Stimulated activated effector memory CD8-positive, alpha-beta T cell treated with anti-CD3 and anti-CD28 coated beads, Interleukin-12 subunit alpha, Interleukin-12 subunit beta, amount 100 ng/mL, for 72 hours (primary cell): Measurements from ENCODE around the gene FEV.
A peak's percentile ranks its signal among the peaks of the same experiment; 100 is the strongest.

ENCODE experiments used
- ATAC-seq: fragments of 150-1000 bp; cut with Tn5 transposase; 2 replicates; pipeline ENCODE4 v1.10.0; 2021
- DNase-seq, 2 donors: peaks; one replicate each; pipeline ENCODE4 v3.0.0; 2021 to 2022; ENCODE audit warnings: low spot score in 2 of 2
- H3K27ac Mint-ChIP-seq: one replicate; pipeline ENCODE4 v1.8.0; 2022; ENCODE audit warnings: mild to moderate bottlenecking, mixed read lengths
- H3K36me3 Mint-ChIP-seq: one replicate; pipeline ENCODE4 v1.8.0; 2022; ENCODE audit warnings: mild to moderate bottlenecking, mixed read lengths
- H3K4me1 Mint-ChIP-seq: one replicate; pipeline ENCODE4 v1.8.0; 2022; ENCODE audit warnings: mixed read lengths
- H3K4me3 Mint-ChIP-seq: one replicate; pipeline ENCODE4 v1.8.0; 2022; ENCODE audit warnings: mild to moderate bottlenecking, mixed read lengths
- H3K9me3 Mint-ChIP-seq: one replicate; pipeline ENCODE4 v1.8.0; 2022; ENCODE audit warnings: mixed read lengths

The FEV gene

GRCh38 chr2:218990052-218990451 lies 5.1 kb upstream of the FEV start:
- DNase-seq (no peak), ATAC-seq (no peak)
- Mint-ChIP-seq H3K27ac (no peak overlapping the region), H3K36me3 (no peaks in the 10 kb centered on the region), H3K4me1 (peaks cover 12% of the 10 kb centered on the region), H3K9me3 (no peaks in the 10 kb centered on the region), H3K4me3 (no peak overlapping the region)

GRCh38 chr2:218988650-218989049 lies 3.7 kb upstream of the FEV start:
- no peak for DNase-seq
- Mint-ChIP-seq H3K36me3 (no peaks in the 10 kb centered on the region), H3K4me3 (no peak overlapping the region), H3K27ac (no peak overlapping the region), H3K4me1 (peaks cover 17% of the 10 kb centered on the region), H3K9me3 (no peaks in the 10 kb centered on the region)
- ATAC-seq, result no peak

- H3K36me3 Mint-ChIP-seq, result no peaks in the 10 kb centered on the region
- H3K9me3 Mint-ChIP-seq, result no peaks in the 10 kb centered on the region
- no peak for DNase-seq
- ATAC-seq, result no peak
- peaks cover 21% of the 10 kb centered on the region for H3K4me1 Mint-ChIP-seq
- no peak overlapping the region for H3K27ac Mint-ChIP-seq
- H3K4me3 Mint-ChIP-seq, result no peak overlapping the region
Measured at GRCh38 chr2:218988164-218988563, 3.2 kb upstream of the FEV start.

- Mint-ChIP-seq H3K27ac (no peak overlapping the region), H3K4me3 (no peak overlapping the region), H3K4me1 (peaks cover 20% of the 10 kb centered on the region), H3K9me3 (no peaks in the 10 kb centered on the region), H3K36me3 (no peaks in the 10 kb centered on the region)
- ATAC-seq (no peak), DNase-seq (no peak)
Measured at GRCh38 chr2:218986148-218986761, 1.3 kb upstream of the FEV start.

GRCh38 chr2:218985325-218986091 lies 524 bp upstream of the FEV start:
- no peak overlapping the region for H3K27ac Mint-ChIP-seq
- DNase-seq, result no peak

GRCh38 chr2:218984239-218985020 lies 554 bp downstream of the FEV start:
- no peak for ATAC-seq
- Mint-ChIP-seq H3K4me3 (peak overlapping the region; percentile 27), H3K9me3 (no peaks in the 10 kb centered on the region), H3K27ac (no peak overlapping the region), H3K4me1 (peaks cover 35% of the 10 kb centered on the region), H3K36me3 (peaks cover 6% of the 10 kb centered on the region)
- no peak for DNase-seq

More at GRCh38 chr2:218985325-218986091, 524 bp upstream of the FEV start:
- peaks cover 26% of the 10 kb centered on the region for H3K4me1 Mint-ChIP-seq
- H3K4me3 Mint-ChIP-seq, result no peak overlapping the region
- H3K36me3 Mint-ChIP-seq, result no peaks in the 10 kb centered on the region
- H3K9me3 Mint-ChIP-seq, result no peaks in the 10 kb centered on the region
- no peak for ATAC-seq

- ATAC-seq (no peak), DNase-seq (no peak)
- peak overlapping the region; percentile 27 for H3K4me3 Mint-ChIP-seq
- peaks cover 6% of the 10 kb centered on the region for H3K36me3 Mint-ChIP-seq
- no peak overlapping the region for H3K27ac Mint-ChIP-seq
- no peaks in the 10 kb centered on the region for H3K9me3 Mint-ChIP-seq
- peaks cover 35% of the 10 kb centered on the region for H3K4me1 Mint-ChIP-seq
Measured at GRCh38 chr2:218983934-218984238, 1.1 kb downstream of the FEV start.

- Mint-ChIP-seq H3K4me1 (peaks cover 35% of the 10 kb centered on the region), H3K27ac (no peak overlapping the region)
Measured at GRCh38 chr2:218983263-218983933, 1.6 kb downstream of the FEV start.

GRCh38 chr2:218982586-218983262 lies 2.3 kb downstream of the FEV start:
- DNase-seq, result no peak
- peaks cover 35% of the 10 kb centered on the region for H3K4me1 Mint-ChIP-seq
- no peaks in the 10 kb centered on the region for H3K9me3 Mint-ChIP-seq
- peak overlapping the region; percentile 74 for H3K4me3 Mint-ChIP-seq
- no peak overlapping the region for H3K27ac Mint-ChIP-seq
- H3K36me3 Mint-ChIP-seq, result peaks cover 6% of the 10 kb centered on the region
- ATAC-seq, result no peak

More at GRCh38 chr2:218983263-218983933, 1.6 kb downstream of the FEV start:
- DNase-seq (no peak), ATAC-seq (no peak)
- Mint-ChIP-seq H3K36me3 (peaks cover 6% of the 10 kb centered on the region), H3K9me3 (no peaks in the 10 kb centered on the region), H3K4me3 (no peak overlapping the region)

GRCh38 chr2:218981881-218982585 lies 3.0 kb downstream of the FEV start:
- peaks cover 35% of the 10 kb centered on the region for H3K4me1 Mint-ChIP-seq
- peak overlapping the region; percentile 74 for H3K4me3 Mint-ChIP-seq
- no peak overlapping the region for H3K27ac Mint-ChIP-seq
- ATAC-seq (peak; percentile 27), DNase-seq (no peak)
- H3K9me3 Mint-ChIP-seq, result no peaks in the 10 kb centered on the region
- H3K36me3 Mint-ChIP-seq, result peaks cover 6% of the 10 kb centered on the region

- ATAC-seq (no peak), DNase-seq (no peak)
- Mint-ChIP-seq H3K4me1 (peaks cover 35% of the 10 kb centered on the region), H3K27ac (no peak overlapping the region), H3K4me3 (peak overlapping the region; percentile 74), H3K36me3 (peaks cover 6% of the 10 kb centered on the region), H3K9me3 (no peaks in the 10 kb centered on the region)
Measured at GRCh38 chr2:218981390-218981880, 3.5 kb downstream of the FEV start.

GRCh38 chr2:218980735-218981389 lies 4.1 kb downstream of the FEV start:
- no peak for DNase-seq
- Mint-ChIP-seq H3K4me3 (peak overlapping the region; percentile 74), H3K27ac (no peak overlapping the region), H3K9me3 (no peaks in the 10 kb centered on the region), H3K36me3 (peaks cover 6% of the 10 kb centered on the region), H3K4me1 (peaks cover 34% of the 10 kb centered on the region)
- ATAC-seq, result no peak

GRCh38 chr2:218979846-218980734 lies 4.9 kb downstream of the FEV start:
- H3K27ac Mint-ChIP-seq, result no peak overlapping the region
- peaks cover 6% of the 10 kb centered on the region for H3K36me3 Mint-ChIP-seq
- peaks cover 29% of the 10 kb centered on the region for H3K4me1 Mint-ChIP-seq
- peak overlapping the region; percentile 74 for H3K4me3 Mint-ChIP-seq
- peak; percentile 92 for ATAC-seq
- no peaks in the 10 kb centered on the region for H3K9me3 Mint-ChIP-seq
- DNase-seq, result peak; percentile 82 to 92
